ENCODE measurements around the gene KCND3. TPM values are rescaled to one million over a fixed set of nuclear protein-coding genes. Genes with fewer than 3 reads are reported as not detected.

KCND3 gene
- polyA plus RNA-seq, 1 donor from 2014 or later: 7.8 TPM

- no peak for TF ChIP-seq EZH2 (IDR thresholded peaks at IDR 0.05; ENCODE audit: borderline replicate concordance, insufficient read depth, low read length, poor library complexity, severe bottlenecking)
- TF ChIP-seq RAD21 (conservative IDR thresholded peaks at IDR 0.05): no peak
- no peak for TF ChIP-seq EP300 (conservative IDR thresholded peaks at IDR 0.05; ENCODE audit: poor library complexity, severe bottlenecking)
- TF ChIP-seq POLR2AphosphoS5 (IDR thresholded peaks at IDR 0.05): no peak
- no peak for TF ChIP-seq CTCF (IDR thresholded peaks at IDR 0.05; ENCODE audit: poor library complexity, severe bottlenecking)
- Histone ChIP-seq H4K20me1 (ENCODE audit: insufficient read depth) (no peaks in the 10 kb centered on the region), H2AFZ (ENCODE audit: low read depth, low read length) (no peak overlapping the region), H3K27ac (ENCODE audit: low read length) (no peak overlapping the region), H3K9ac (ENCODE audit: low read length) (no peak overlapping the region), H3F3A (ENCODE audit: insufficient read depth, low read length, poor library complexity, severe bottlenecking) (no peaks in the 10 kb centered on the region), H3K36me3 (ENCODE audit: insufficient read depth, low read length) (no peaks in the 10 kb centered on the region), H3K4me3 (ENCODE audit: low read length) (no peak overlapping the region), H3K4me2 (ENCODE audit: low read length) (no peak overlapping the region), H3K79me2 (replicated peaks; ENCODE audit: insufficient read depth, low read length) (no peaks in the 10 kb centered on the region), H3K27me3 (ENCODE audit: insufficient read depth, low read depth, low read length) (no peaks in the 10 kb centered on the region), H3K9me2 (ENCODE audit: insufficient read depth, low read length) (no peaks in the 10 kb centered on the region), H3K9me3 (ENCODE audit: low read length) (no peaks in the 10 kb centered on the region)
These were observed 27.7 kb upstream of the KCND3 start for GRCh38 chr1:112017183-112017582.

GRCh38 chr1:112012823-112013222, 23.4 kb upstream of the KCND3 start:
- Histone ChIP-seq H3K9ac (ENCODE audit: low read length) (no peak overlapping the region), H3F3A (ENCODE audit: insufficient read depth, low read length, poor library complexity, severe bottlenecking) (no peaks in the 10 kb centered on the region), H3K27me3 (ENCODE audit: insufficient read depth, low read depth, low read length) (no peaks in the 10 kb centered on the region), H3K9me2 (ENCODE audit: insufficient read depth, low read length) (no peaks in the 10 kb centered on the region), H3K9me3 (ENCODE audit: low read length) (no peaks in the 10 kb centered on the region), H3K27ac (ENCODE audit: low read length) (no peak overlapping the region), H4K20me1 (ENCODE audit: insufficient read depth) (no peaks in the 10 kb centered on the region), H2AFZ (ENCODE audit: low read depth, low read length) (no peak overlapping the region), H3K36me3 (ENCODE audit: insufficient read depth, low read length) (no peaks in the 10 kb centered on the region), H3K4me2 (ENCODE audit: low read length) (no peak overlapping the region), H3K79me2 (replicated peaks; ENCODE audit: insufficient read depth, low read length) (no peaks in the 10 kb centered on the region), H3K4me3 (ENCODE audit: low read length) (no peak overlapping the region)
- TF ChIP-seq RAD21 (conservative IDR thresholded peaks at IDR 0.05): no peak
- TF ChIP-seq TAF1 (IDR thresholded peaks at IDR 0.05; ENCODE audit: low read depth): no peak
- TF ChIP-seq CTCF (IDR thresholded peaks at IDR 0.05; ENCODE audit: poor library complexity, severe bottlenecking): no peak
- no peak for TF ChIP-seq SMC3 (conservative IDR thresholded peaks at IDR 0.05; ENCODE audit: poor library complexity)
- no peak for TF ChIP-seq EP300 (conservative IDR thresholded peaks at IDR 0.05; ENCODE audit: poor library complexity, severe bottlenecking)
- TF ChIP-seq POLR2AphosphoS5 (IDR thresholded peaks at IDR 0.05): no peak
- no peak for TF ChIP-seq REST (IDR thresholded peaks at IDR 0.05; ENCODE audit: borderline replicate concordance)
- no peak for TF ChIP-seq EZH2 (IDR thresholded peaks at IDR 0.05; ENCODE audit: borderline replicate concordance, insufficient read depth, low read length, poor library complexity, severe bottlenecking)
- TF ChIP-seq MXI1 (conservative IDR thresholded peaks at IDR 0.05; ENCODE audit: poor library complexity, severe bottlenecking): no peak
